ENCODE data around the gene APOL5.

APOL5 gene

GRCh38 chr22:35756722-35757121 lies 39.0 kb downstream of the APOL5 start:
- ATAC-seq (replicated peaks) (no peak), DNase-seq (no peak)
- Mint-ChIP-seq H3K36me3 (ENCODE audit: insufficient read depth) (no peaks in the 10 kb centered on the region), H3K9me3 (no peaks in the 10 kb centered on the region), H3K4me1 (ENCODE audit: low read depth in 2 of 2) (no peaks in the 10 kb centered on the region), H3K27ac (no peak overlapping the region), H3K4me3 (no peak overlapping the region), H3K27me3 (peaks cover 0 to 20% of the 10 kb centered on the region in 2 donors)

DNA sequence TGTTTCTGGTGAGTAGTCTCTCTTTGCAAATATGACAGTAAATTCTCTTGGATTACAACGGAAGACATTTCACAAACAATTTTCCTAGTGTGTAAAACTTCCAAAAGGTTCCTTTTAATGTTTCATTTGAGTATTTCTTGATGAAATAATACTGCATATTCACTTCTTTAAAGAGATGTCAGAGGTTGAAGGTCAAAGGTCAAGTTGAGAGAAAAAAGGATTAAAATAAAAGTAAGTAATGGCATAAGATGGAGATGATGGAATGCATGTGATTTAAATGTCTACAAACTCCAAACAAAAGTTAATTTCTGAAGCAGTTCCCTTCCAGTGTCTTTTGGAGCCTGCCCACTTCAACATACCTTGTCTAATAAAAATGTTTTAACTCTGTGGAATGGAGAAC lies 40.7 kb downstream of the APOL5 start:
- H3K9me3 Mint-ChIP-seq, result no peaks in the 10 kb centered on the region
- H3K36me3 Mint-ChIP-seq (ENCODE audit: insufficient read depth), result no peaks in the 10 kb centered on the region
- H3K27me3 Mint-ChIP-seq, result peaks cover 0 to 20% of the 10 kb centered on the region in 2 donors

GRCh38 chr22:35761037-35761436 lies 43.4 kb downstream of the APOL5 start:
- Mint-ChIP-seq H3K27me3 (peaks cover 11 to 20% of the 10 kb centered on the region in 2 donors), H3K4me1 (ENCODE audit: low read depth in 2 of 2) (no peaks in the 10 kb centered on the region), H3K27ac (no peak overlapping the region), H3K4me3 (no peak overlapping the region), H3K9me3 (no peaks in the 10 kb centered on the region), H3K36me3 (ENCODE audit: insufficient read depth) (no peaks in the 10 kb centered on the region)
- ATAC-seq (replicated peaks) (no peak), DNase-seq (no peak)

More for the DNA sequence above, 40.7 kb downstream of the APOL5 start:
- DNase-seq, result no peak
- H3K27ac Mint-ChIP-seq, result no peak overlapping the region
- H3K4me1 Mint-ChIP-seq (ENCODE audit: low read depth in 2 of 2), result no peaks in the 10 kb centered on the region
- no peak overlapping the region for H3K4me3 Mint-ChIP-seq
- no peak for ATAC-seq (replicated peaks)

GRCh38 chr22:35766654-35767580 lies 49.2 kb downstream of the APOL5 start:
- DNase-seq (no peak), ATAC-seq (replicated peaks) (no peak)
- no peaks in the 10 kb centered on the region for H3K9me3 Mint-ChIP-seq
- no peak overlapping the region for H3K27ac Mint-ChIP-seq
- H3K27me3 Mint-ChIP-seq, result peaks cover 12 to 36% of the 10 kb centered on the region in 2 donors
- H3K4me3 Mint-ChIP-seq, result no peak overlapping the region
- H3K4me1 Mint-ChIP-seq (ENCODE audit: low read depth in 2 of 2), result no peaks in the 10 kb centered on the region
- H3K36me3 Mint-ChIP-seq (ENCODE audit: insufficient read depth), result no peaks in the 10 kb centered on the region

DNA sequence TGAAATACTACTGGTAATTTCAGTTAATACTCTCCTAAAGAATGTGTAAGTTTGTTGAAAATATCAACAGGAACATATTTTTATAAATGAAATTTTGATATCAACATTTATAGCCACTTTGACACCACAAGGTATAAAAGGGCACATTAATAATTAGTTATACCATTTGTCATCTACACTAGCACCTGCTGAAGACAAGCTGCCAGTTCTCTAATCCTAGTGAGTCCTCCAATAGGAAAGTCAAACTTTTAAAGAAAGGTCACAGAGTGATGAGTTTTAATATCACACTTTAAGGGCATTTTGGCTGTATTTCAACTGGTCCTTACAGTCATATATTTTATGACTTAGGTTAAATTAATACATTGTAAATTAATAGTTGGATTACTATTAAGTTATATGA lies 52.3 kb downstream of the APOL5 start:
- no peaks in the 10 kb centered on the region for H3K4me1 Mint-ChIP-seq (ENCODE audit: low read depth in 2 of 2)
- no peak overlapping the region for H3K4me3 Mint-ChIP-seq
- no peaks in the 10 kb centered on the region for H3K36me3 Mint-ChIP-seq (ENCODE audit: insufficient read depth)
- ATAC-seq (replicated peaks), result no peak
- no peak overlapping the region for H3K27ac Mint-ChIP-seq
- H3K27me3 Mint-ChIP-seq, result peaks cover 12 to 21% of the 10 kb centered on the region in 2 donors
- no peaks in the 10 kb centered on the region for H3K9me3 Mint-ChIP-seq
- DNase-seq, result no peak

DNA sequence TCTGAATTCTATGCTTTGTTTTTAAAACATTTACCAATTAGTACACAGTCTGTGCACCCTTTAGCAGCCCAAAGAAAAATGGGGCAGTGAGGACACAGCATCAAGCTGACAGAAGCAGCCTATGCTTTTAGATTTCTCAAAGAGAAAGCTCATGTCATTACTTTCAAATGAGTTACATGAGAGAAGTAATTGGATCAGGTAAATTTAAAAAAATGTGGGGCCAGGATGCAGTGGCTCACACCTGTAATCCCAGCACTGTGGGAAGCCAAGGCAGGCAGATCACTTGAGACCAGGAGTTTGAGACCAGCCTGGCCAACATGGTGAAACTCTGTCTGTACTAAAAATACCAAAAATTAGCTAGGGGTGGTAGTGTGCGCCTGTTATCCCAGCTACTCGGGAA lies 57.7 kb downstream of the APOL5 start:
- no peak overlapping the region for H3K4me3 Mint-ChIP-seq
- no peak for ATAC-seq (replicated peaks)
- H3K36me3 Mint-ChIP-seq (ENCODE audit: insufficient read depth), result no peaks in the 10 kb centered on the region
- no peak overlapping the region for H3K27ac Mint-ChIP-seq
- no peaks in the 10 kb centered on the region for H3K4me1 Mint-ChIP-seq (ENCODE audit: low read depth in 2 of 2)
- peaks cover 0 to 14% of the 10 kb centered on the region in 2 donors for H3K27me3 Mint-ChIP-seq
- H3K9me3 Mint-ChIP-seq, result no peaks in the 10 kb centered on the region
- DNase-seq, result no peak

GRCh38 chr22:35777335-35777975 lies 59.8 kb downstream of the APOL5 start:
- Mint-ChIP-seq H3K9me3 (no peaks in the 10 kb centered on the region), H3K27me3 (peaks cover 0 to 14% of the 10 kb centered on the region in 2 donors), H3K36me3 (ENCODE audit: insufficient read depth) (no peaks in the 10 kb centered on the region), H3K4me1 (ENCODE audit: low read depth in 2 of 2) (no peaks in the 10 kb centered on the region), H3K27ac (no peak overlapping the region), H3K4me3 (no peak overlapping the region)
- ATAC-seq (replicated peaks) (no peak), DNase-seq (no peak)
